ENCODE measurements around the gene LYST. TPM values are rescaled to one million over a fixed set of nuclear protein-coding genes. Genes with fewer than 3 reads are reported as not detected.

The LYST gene
- total and polyA plus RNA-seq, 2 of the 8 experiments (the other 6 are each of a cell fraction or from before 2014, with no cell fraction given): 0.29 to 0.58 TPM

GRCh38 chr1:235893840-235894239 is 27.1 kb upstream of the LYST start:
- H3K36me3 ChIP-seq (ENCODE audit: control insufficient read depth in 2 of 4, insufficient read depth in 4 of 4, low read length in 3 of 4): no peaks in the 10 kb centered on the region
- no peak overlapping the region for H4K91ac ChIP-seq (replicated peaks; ENCODE audit: insufficient read length, low read length)
- H3K4me1 ChIP-seq (replicated peaks in 1 of 4; ENCODE audit: control insufficient read depth in 3 of 4, insufficient read depth in 4 of 4, low read length in 3 of 4): no peaks in the 10 kb centered on the region
- no peaks in the 10 kb centered on the region for H3K9me3 ChIP-seq (ENCODE audit: insufficient read depth in 2 of 2, low read depth in 1 of 2, low read length in 1 of 2)
- DNase-seq (ENCODE audit: low read depth in 1 of 2, low spot score in 2 of 2) (no peak), FAIRE-seq (no peak)
- H3K23me2 ChIP-seq (ENCODE audit: low read depth, low read length): no peaks in the 10 kb centered on the region
- no peak overlapping the region for H2BK5ac ChIP-seq (ENCODE audit: low read depth, low read length)
- no peaks in the 10 kb centered on the region for H3K27me3 ChIP-seq (replicated peaks in 1 of 4; ENCODE audit: control insufficient read depth in 3 of 4, extremely low read depth in 1 of 4, insufficient read depth in 3 of 4, low read length in 3 of 4)
- no peak overlapping the region for H2BK120ac ChIP-seq (replicated peaks; ENCODE audit: low read depth, low read length)
- H3K4me3 ChIP-seq (ENCODE audit: extremely low read depth in 1 of 4, insufficient read depth in 2 of 4, low read depth in 3 of 4, low read length in 4 of 4): no peak overlapping the region
- CTCF ChIA-PET (ENCODE audit: partially characterized antibody): interaction anchor here (0.6 to 1.4 kb wide), 2 partner anchors 47 to 78 kb away, joined by 3 read pairs; no protein-coding TSS in a partner anchor
- no peak overlapping the region for H3K4me2 ChIP-seq (ENCODE audit: insufficient read depth in 1 of 2, low read depth in 2 of 2, low read length in 2 of 2)
- H2AK5ac ChIP-seq (ENCODE audit: low read depth, low read length): no peak overlapping the region
- H3K79me2 ChIP-seq (ENCODE audit: control insufficient read depth in 1 of 2, insufficient read depth in 2 of 2, low read length in 2 of 2): no peaks in the 10 kb centered on the region
- H2BK12ac ChIP-seq (ENCODE audit: low read depth, low read length): no peak overlapping the region
- H3K4ac ChIP-seq (replicated peaks; ENCODE audit: insufficient read length, low read depth, low read length): no peak overlapping the region
- WGBS, 2 experiments (ENCODE audit: extremely low coverage in 1 of 2, insufficient coverage in 1 of 2, insufficient read length in 1 of 2, insufficient replicate concordance in 2 of 2, low coverage in 1 of 2, low lambda C conversion rate in 2 of 2, missing lambda C conversion rate in 1 of 2): 90% methylated on average over 2 of the region's 2 CpGs; no CpG with 5 or more reads in 1 of the 2 experiments
- H3K18ac ChIP-seq (ENCODE audit: extremely low read depth, low read length): no peak overlapping the region
- H3K23ac ChIP-seq (ENCODE audit: insufficient read length): no peak overlapping the region
- POLR2A ChIA-PET (ENCODE audit: partially characterized antibody): interaction anchor here (1.4 kb wide), 1 partner anchor 11 kb away, joined by 4 read pairs; no protein-coding TSS in a partner anchor
- H3K9ac ChIP-seq (replicated peaks in 1 of 4; ENCODE audit: extremely low read depth in 1 of 4, low read depth in 3 of 4, low read length in 3 of 4): no peak overlapping the region
- H2AFZ ChIP-seq (ENCODE audit: low read length): no peak overlapping the region
- H4K20me1 ChIP-seq (replicated peaks in 1 of 2; ENCODE audit: control insufficient read depth in 1 of 2, insufficient read depth in 2 of 2, low read length in 2 of 2): no peaks in the 10 kb centered on the region
- no peaks in the 10 kb centered on the region for H3K79me1 ChIP-seq (ENCODE audit: low read depth, low read length)
- no peak overlapping the region for H3K56ac ChIP-seq (replicated peaks; ENCODE audit: insufficient read length, low read depth, low read length)
- no peak overlapping the region for H2BK20ac ChIP-seq (ENCODE audit: low read length)
- no peak overlapping the region for H3K14ac ChIP-seq (ENCODE audit: insufficient read length)
- no peak overlapping the region for H2BK15ac ChIP-seq (ENCODE audit: low read length)
- no peak overlapping the region for H4K5ac ChIP-seq (ENCODE audit: insufficient read length, low read depth, low read length)
- no peak overlapping the region for H3K27ac ChIP-seq (ENCODE audit: low read depth, low read length)
- H4K8ac ChIP-seq (ENCODE audit: extremely low read depth, insufficient read depth, low read length): no peak overlapping the region
- TF ChIP-seq CTBP2 (IDR thresholded peaks at IDR 0.05; ENCODE audit: borderline replicate concordance, insufficient read depth, insufficient read length, low read length) (no peak), CBX5 (IDR thresholded peaks at IDR 0.05; ENCODE audit: low read depth, low read length) (no peak), JUN (IDR thresholded peaks at IDR 0.05; ENCODE audit: low read depth, low read length) (no peak), POLR2A (IDR thresholded peaks at IDR 0.05; ENCODE audit: control extremely low read depth in 1 of 2, low read depth in 2 of 2, low read length in 2 of 2) (no peak), BRCA1 (IDR thresholded peaks at IDR 0.05; ENCODE audit: low read depth, low read length) (no peak), SUZ12 (IDR thresholded peaks at IDR 0.05; ENCODE audit: low read length) (no peak), CTCF (IDR thresholded peaks at IDR 0.05; ENCODE audit: control extremely low read depth in 1 of 3, insufficient read depth in 1 of 3, low read depth in 1 of 3, low read length in 3 of 3) (no peak), ATF2 (IDR thresholded peaks at IDR 0.05; ENCODE audit: low read length) (no peak), SP2 (IDR thresholded peaks at IDR 0.05; ENCODE audit: low read length) (no peak)
- TF ChIP-seq, protein P1, sequence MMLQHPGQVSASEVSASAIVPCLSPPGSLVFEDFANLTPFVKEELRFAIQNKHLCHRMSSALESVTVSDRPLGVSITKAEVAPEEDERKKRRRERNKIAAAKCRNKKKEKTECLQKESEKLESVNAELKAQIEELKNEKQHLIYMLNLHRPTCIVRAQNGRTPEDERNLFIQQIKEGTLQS (IDR thresholded peaks at IDR 0.05; ENCODE audit: insufficient read depth, low read depth, low read length): no peak

All from H1 (cell line).